HepG2 (cell line): ENCODE results near the gene BDKRB1. TPM values are rescaled to one million over a fixed set of nuclear protein-coding genes. Genes with fewer than 3 reads are reported as not detected.

Source experiments
- ATAC-seq: fragments of 200-7000 bp; cut with Tn5 transposase; 3 replicates; pipeline ENCODE4 v1.9.1; 2020; ENCODE audit warnings: mild to moderate bottlenecking, moderate library complexity
- BruUV-seq: library from RNA; stranded (reverse); fragments of 400-500 nt; replicated peaks from 2 replicates; lab custom pipeline; 2021; lab: Mats Ljungman, UMichigan
- CTCF ChIA-PET: fragments of 300-600 bp; formaldehyde crosslinking; extraction: SDS; loops from one replicate; lab custom pipeline; 2021; ENCODE audit warnings: low total read pairs, inconsistent platforms, low intra/inter-chr PET ratio; lab: Yijun Ruan, JAX
- POLR2A ChIA-PET: fragments of 350-600 bp; sonication (Branson Sonifier 250); formaldehyde crosslinking; loops from one replicate; lab custom pipeline; 2020; ENCODE audit warnings: antibody characterized with exemption, inconsistent platforms; lab: Yijun Ruan, JAX
- DNase-seq: peaks from one replicate; pipeline ENCODE4 v3.0.0-alpha.2; 2015; ENCODE audit warnings: low spot score
- FAIRE-seq: peaks from 3 replicates; lab custom pipeline; 2011; peaks lifted over from hg19 to GRCh38; lab: Jason Lieb, UNC
- H2AFZ ChIP-seq: one replicate; pipeline ENCODE4 v1.6.1; 2011; ENCODE audit warnings: low read length, inconsistent platforms
- H3K27ac ChIP-seq: fragments of 300-600 bp; 3 replicates; pipeline ENCODE4 v1.8.0; 2011; ENCODE audit warnings: mixed run types, mild to moderate bottlenecking, mixed read lengths, low read length, inconsistent platforms; ENCODE audit not compliant: insufficient read depth; ENCODE audit errors: extremely low read length
- H3K27me3 ChIP-seq, 2 experiments: fragments of 200-600 bp in 1 of 2; 2 replicates in 1 of 2; 3 replicates in 1 of 2; pipeline versions ENCODE4 v1.6.0 to v1.8.0; 2011; ENCODE audit warnings: low read length in 2 of 2, mild to moderate bottlenecking in 2 of 2, moderate library complexity in 2 of 2, inconsistent platforms in 1 of 2; ENCODE audit not compliant: insufficient read depth in 2 of 2, control insufficient read depth in 1 of 2
- H3K36me3 ChIP-seq, 2 experiments: fragments of 200-600 bp in 1 of 2; replicated peaks in 1 of 2; 2 replicates in 1 of 2; 3 replicates in 1 of 2; pipeline versions ENCODE4 v1.5.1 to v1.8.0; 2011; ENCODE audit warnings: low read length in 2 of 2, inconsistent platforms in 1 of 2; ENCODE audit not compliant: insufficient read depth in 2 of 2, control insufficient read depth in 1 of 2
- H3K4me1 ChIP-seq: 2 replicates; pipeline ENCODE4 v1.5.1; 2012; ENCODE audit warnings: low read length, inconsistent platforms; ENCODE audit not compliant: insufficient read depth
- H3K4me2 ChIP-seq: 2 replicates; pipeline ENCODE4 v1.6.0; 2011; ENCODE audit warnings: low read depth, low read length, inconsistent platforms
- H3K4me3 ChIP-seq, 3 experiments: fragments of 200-600 bp in 1 of 3; sonication (generic), shearing (Covaris generic) in 1 of 3; replicated peaks in 1 of 3; 2 replicates each; pipeline ENCODE4 v1.5.1; 2011 to 2016; ENCODE audit warnings: low read length in 3 of 3, inconsistent platforms in 2 of 3, low read depth in 2 of 3, mild to moderate bottlenecking in 2 of 3, control low read depth in 1 of 3, mixed read lengths in 1 of 3; ENCODE audit not compliant: insufficient read depth in 1 of 3
- H3K79me2 ChIP-seq: one replicate; pipeline ENCODE4 v1.6.1; 2011; ENCODE audit warnings: low read length, inconsistent platforms; ENCODE audit not compliant: insufficient read depth
- H3K9ac ChIP-seq: 2 replicates; pipeline ENCODE4 v1.6.0; 2011; ENCODE audit warnings: mild to moderate bottlenecking, low read depth, low read length, inconsistent platforms; ENCODE audit not compliant: insufficient read depth
- H3K9me3 ChIP-seq: 2 replicates; pipeline ENCODE4 v1.5.1; 2012; ENCODE audit warnings: mild to moderate bottlenecking, low read length
- H4K20me1 ChIP-seq: 2 replicates; pipeline ENCODE4 v1.6.0; 2011; ENCODE audit warnings: inconsistent platforms, mild to moderate bottlenecking, low read length, moderate library complexity; ENCODE audit not compliant: insufficient read depth
- CEBPB ChIP-seq: IDR thresholded peaks from 2 replicates; pipeline ENCODE4 v1.6.1; 2011; ENCODE audit warnings: low read depth, low read length, improper control_type of control experiment, borderline replicate concordance
- ELF4 ChIP-seq: sonication (generic); formaldehyde crosslinking; IDR thresholded peaks from 2 replicates; pipeline ENCODE4 v1.5.0; 2020; ENCODE audit warnings: missing genetic modification reagents, mild to moderate bottlenecking, moderate library complexity, borderline replicate concordance
- KAT8 ChIP-seq: IDR thresholded peaks from 2 replicates; pipeline ENCODE4 v1.6.1; 2016; ENCODE audit warnings: missing genetic modification reagents, missing compliant biosample characterization
- KDM5B ChIP-seq: sonication (generic); formaldehyde crosslinking; IDR thresholded peaks from 2 replicates; pipeline ENCODE4 v1.4.0; 2020; ENCODE audit warnings: missing genetic modification reagents, mild to moderate bottlenecking, borderline replicate concordance
- TEAD3 ChIP-seq: optimal IDR thresholded peaks from 2 replicates; pipeline ENCODE3; 2016; ENCODE audit warnings: borderline replicate concordance
- ZIK1 ChIP-seq: sonication (generic); formaldehyde crosslinking; IDR thresholded peaks from 2 replicates; pipeline ENCODE4 v1.5.0; 2020; ENCODE audit warnings: mild to moderate bottlenecking, low read depth, missing genetic modification reagents, borderline replicate concordance
- ZNF121 ChIP-seq: sonication (generic); formaldehyde crosslinking; IDR thresholded peaks from 2 replicates; pipeline ENCODE4 v1.5.0; 2020; ENCODE audit warnings: mild to moderate bottlenecking, missing genetic modification reagents
- ZNF30 ChIP-seq: sonication (generic); formaldehyde crosslinking; IDR thresholded peaks from 2 replicates; pipeline ENCODE4 v1.5.0; 2020; ENCODE audit warnings: mild to moderate bottlenecking, missing genetic modification reagents
- ZNF639 ChIP-seq: conservative IDR thresholded peaks from 2 replicates; pipeline ENCODE4 v1.6.1; 2018; ENCODE audit warnings: missing genetic modification reagents
- ZSCAN30 ChIP-seq: sonication (generic); formaldehyde crosslinking; IDR thresholded peaks from 2 replicates; pipeline ENCODE4 v1.5.0; 2020; ENCODE audit warnings: mild to moderate bottlenecking, missing genetic modification reagents
- WGBS: methylation state at CpG from one replicate; pipeline ENCODE4 v1.1.6; 2017; ENCODE audit warnings: low lambda C conversion rate; 5-methylcytosine and 5-hydroxymethylcytosine counted together
- in situ Hi-C: cut with HindIII; loops from 2 replicates; pipeline ENCODE4 v1.10.0; 2017; ENCODE audit warnings: low pct_unique_long_range_greater_than_20kb; ENCODE audit not compliant: extremely low pct_ligation_motif_present
- intact Hi-C: fragments of 100-400 bp; cut with micrococcal nuclease; formaldehyde crosslinking; loops from one replicate; pipeline ENCODE4 v1.10.0; 2022; ENCODE audit not compliant: unreplicated experiment
- polyA plus RNA-seq, 8 experiments: library from polyadenylated mRNA; depleted of rRNA in 3 of 8; stranded (reverse) in 7 of 8; unstranded in 1 of 8; fragments of >200 nt; fragmentation: Illumina TruSeq in 4 of 8; extraction: Trizol in 4 of 8; gene quantifications; 2 replicates each; pipeline versions ENCODE4 v1.2.1 to v1.2.3, GENCODE V29; 2011 to 2016; ENCODE audit warnings: low read depth in 4 of 8, missing spikeins in 1 of 8, mixed read lengths in 1 of 8; ENCODE audit not compliant: insufficient read depth in 1 of 8
- total RNA-seq, 5 experiments: library from RNA; depleted of rRNA; stranded (reverse); fragments of >200 nt; fragmentation: Illumina TruSeq; extraction: Trizol; gene quantifications; 2 replicates each; pipeline ENCODE4 v1.2.3, GENCODE V29; 2016; ENCODE audit warnings: low read depth in 1 of 5

The BDKRB1 gene
- total and polyA plus RNA-seq, 2 of the 13 experiments (the other 11 are each of a cell fraction or from before 2014, with no cell fraction given): 0.05 TPM; not detected in 1

GRCh38 chr14:96274122-96274521, 18.1 kb downstream of the BDKRB1 start:
- ATAC-seq: no peak
- in situ Hi-C loops (no loop called here), intact Hi-C loops (no loop called here)
- WGBS: 19% methylated on average over 5 of the region's 5 CpGs
- H3K4me3 ChIP-seq: no peak overlapping the region
- no peaks in the 10 kb centered on the region for H3K36me3 ChIP-seq
- H3K9ac ChIP-seq: no peak overlapping the region
- ChIA-PET POLR2A (no interaction called here), CTCF (interaction anchor here (5.0 kb wide), 1 partner anchor 175 kb away, joined by 93 read pairs; no protein-coding TSS in a partner anchor)
- no peak overlapping the region for H3K4me2 ChIP-seq
- no peak overlapping the region for H3K27ac ChIP-seq
- H3K4me1 ChIP-seq: peaks cover 9% of the 10 kb centered on the region; the same call in 1 of the 2 replicates
- peaks cover 11% of the 10 kb centered on the region; the same call in 1 of the 2 replicates for H3K9me3 ChIP-seq
- TF ChIP-seq ZNF639 (CRISPR knock-in tag): no peak
- TF ChIP-seq ZSCAN30 (CRISPR knock-in tag): no peak
- TF ChIP-seq ELF4: no peak
- TF ChIP-seq ZNF121 (CRISPR knock-in tag): no peak
- no peak for TF ChIP-seq ZIK1 (CRISPR knock-in tag)
- peaks cover 0 to under 1% of the 10 kb centered on the region in 2 experiments; a peak in 1 of 5 replicates for H3K27me3 ChIP-seq
- no TSS peak for BruUV-seq
- FAIRE-seq: no peak
- H3K79me2 ChIP-seq: no peaks in the 10 kb centered on the region
- H4K20me1 ChIP-seq: no peaks in the 10 kb centered on the region
- DNase-seq: no peak
- H2AFZ ChIP-seq: no peak overlapping the region

- H3K27me3 ChIP-seq: no peaks in the 10 kb centered on the region
- no peaks in the 10 kb centered on the region for H4K20me1 ChIP-seq
- ATAC-seq: no peak; the same call in 2 of the 3 replicates
- ChIA-PET CTCF (interaction anchor here (5.0 kb wide), 1 partner anchor 175 kb away, joined by 93 read pairs; no protein-coding TSS in a partner anchor), POLR2A (no interaction called here)
- H2AFZ ChIP-seq: no peak overlapping the region
- intact Hi-C loops: no loop called here
- FAIRE-seq: no peak
- 19% methylated on average over 6 of the region's 6 CpGs for WGBS
- H3K36me3 ChIP-seq: no peaks in the 10 kb centered on the region
- H3K79me2 ChIP-seq: no peaks in the 10 kb centered on the region
- no peak overlapping the region for H3K27ac ChIP-seq
- no peak overlapping the region for H3K9ac ChIP-seq
- H3K4me2 ChIP-seq: no peak overlapping the region
- no peak overlapping the region for H3K4me3 ChIP-seq
- BruUV-seq: no TSS peak
- no peak for TF ChIP-seq ZNF30 (CRISPR knock-in tag)
- TF ChIP-seq KAT8 (CRISPR knock-in tag): no peak
- peak; percentile 28 for TF ChIP-seq TEAD3 (CRISPR knock-in tag)
- 0 out of 2 replicates have a peak, but pooled peaks have one; percentile 13 for TF ChIP-seq CEBPB
- TF ChIP-seq KDM5B (CRISPR knock-in tag): no peak
- H3K4me1 ChIP-seq: peaks cover 5% of the 10 kb centered on the region; the same call in 1 of the 2 replicates
- DNase-seq: no peak
- in situ Hi-C loops: no loop called here
- peaks cover 11% of the 10 kb centered on the region; the same call in 1 of the 2 replicates for H3K9me3 ChIP-seq
Observed at GRCh38 chr14:96274543-96274942, 18.5 kb downstream of the BDKRB1 start.
